ENCODE data around the gene STPG2. TPM values are rescaled to one million over a fixed set of nuclear protein-coding genes. Genes with fewer than 3 reads are reported as not detected.

The STPG2 gene
- total and polyA plus RNA-seq, 2 donors (not counting 3 experiments of a cell fraction or from before 2014, with no cell fraction given), result not detected

- H3K79me2 ChIP-seq (ENCODE audit: control insufficient read depth, insufficient read depth, low read length), result no peaks in the 10 kb centered on the region
- no peaks in the 10 kb centered on the region for H4K20me1 ChIP-seq (replicated peaks; ENCODE audit: control insufficient read depth, extremely low read depth, insufficient read depth, low read length)
- no peak overlapping the region for H2AFZ ChIP-seq (ENCODE audit: low read depth, low read length)
- POLR2A ChIA-PET, result no interaction called here
- no peaks in the 10 kb centered on the region for H3K36me3 ChIP-seq (ENCODE audit: control insufficient read depth in 2 of 2, extremely low read depth in 1 of 2, insufficient read depth in 2 of 2, low read length in 2 of 2)
- no peaks in the 10 kb centered on the region for H3K27me3 ChIP-seq (ENCODE audit: control insufficient read depth in 2 of 2, insufficient read depth in 2 of 2, low read length in 2 of 2)
- intact Hi-C loops (cut with micrococcal nuclease) (no loop called here), dilution Hi-C loops (cut with MboI; ENCODE audit: extremely low pct_ligation_motif_present, low sequenced_read_pairs) (no loop called here)
- no TSS peak for BruUV-seq (replicated peaks)
- no peaks in the 10 kb centered on the region for H3K9me3 ChIP-seq (replicated peaks; ENCODE audit: control insufficient read depth, insufficient read depth, low read length)
- CTCF ChIA-PET, result no interaction called here
- H3K9me1 ChIP-seq (replicated peaks; ENCODE audit: control insufficient read depth, extremely low read depth, insufficient read depth, low read length), result no peaks in the 10 kb centered on the region
- H3K27ac ChIP-seq (ENCODE audit: insufficient read depth, low read depth, low read length), result no peak overlapping the region
- DNase-seq (ENCODE audit: low read depth, low spot score) (no peak), FAIRE-seq (no peak)
- no peak overlapping the region for H3K9ac ChIP-seq (replicated peaks; ENCODE audit: extremely low read depth, insufficient read depth, low read length)
- peaks cover 8% of the 10 kb centered on the region for H3K4me1 ChIP-seq (ENCODE audit: control insufficient read depth, extremely low read depth, insufficient read depth, low read length)
- TF ChIP-seq POLR2A (IDR thresholded peaks at IDR 0.05; ENCODE audit: low read depth, low read length), result no peak
- no peak for TF ChIP-seq FOS (IDR thresholded peaks at IDR 0.05; ENCODE audit: borderline replicate concordance, insufficient read depth, low read length)
- no peak for TF ChIP-seq GATA2 (IDR thresholded peaks at IDR 0.05; ENCODE audit: insufficient read depth, insufficient read length, low read depth, low read length)
- TF ChIP-seq MYC (IDR thresholded peaks at IDR 0.05; ENCODE audit: low read depth, low read length), result no peak
- no peak for TF ChIP-seq CTCF (IDR thresholded peaks at IDR 0.05; ENCODE audit: extremely low read depth in 1 of 2, insufficient read depth in 1 of 2, low read depth in 1 of 2, low read length in 2 of 2)
- no peak for TF ChIP-seq MAX (IDR thresholded peaks at IDR 0.05; ENCODE audit: insufficient read depth, insufficient read length)
- TF ChIP-seq EZH2 (IDR thresholded peaks at IDR 0.05; ENCODE audit: borderline replicate concordance, low read depth, low read length, severe bottlenecking), result no peak
- no peak for TF ChIP-seq JUN (IDR thresholded peaks at IDR 0.05; ENCODE audit: borderline replicate concordance, insufficient read depth, insufficient read length, low read depth)
- TF ChIP-seq POLR2AphosphoS5 (IDR thresholded peaks at IDR 0.05; ENCODE audit: insufficient read depth, low read depth, low read length), result no peak
- no peak overlapping the region for H3K4me3 ChIP-seq (replicated peaks in 1 of 3; ENCODE audit: insufficient read depth in 1 of 3, low read depth in 1 of 3, low read length in 3 of 3)
- no peak overlapping the region for H3K4me2 ChIP-seq (ENCODE audit: insufficient read depth, low read length)
These were observed 301.8 kb downstream of the STPG2 start for GRCh38 chr4:97841512-97841911.

All from endothelial cell of umbilical vein (primary cell).